Measurements from ENCODE around the gene RPS19BP1. TPM values are rescaled to one million over a fixed set of nuclear protein-coding genes. Genes with fewer than 3 reads are reported as not detected.

Gene RPS19BP1
- total RNA-seq, result 69.6 and 77.9 TPM in 2 replicates

- intact Hi-C loops (cut with micrococcal nuclease), result loop anchor here (1.0 to 10.0 kb wide), 17 partner anchors 12 to 1560 kb away; partner anchors contain the start of genes ADSL, ATF4, EP300 and GRAP2
Measured at GRCh38 chr22:39532215-39533073, at the start of gene RPS19BP1. Gene RPS19BP1, minus strand, starts transcription at chr22:39532748. Its CDS starts 10 bp downstream, at chr22:39532738.

- intact Hi-C loops (cut with micrococcal nuclease), result no loop called here
Measured at GRCh38 chr22:39581303-39581702, 48.8 kb upstream of the RPS19BP1 start.

- intact Hi-C loops (cut with micrococcal nuclease), result no loop called here
Measured at GRCh38 chr22:39580795-39581194, 48.2 kb upstream of the RPS19BP1 start.

GRCh38 chr22:39580006-39580441 lies 47.5 kb upstream of the RPS19BP1 start:
- intact Hi-C loops (cut with micrococcal nuclease), result no loop called here

GRCh38 chr22:39577900-39578299 lies 45.4 kb upstream of the RPS19BP1 start:
- intact Hi-C loops (cut with micrococcal nuclease), result no loop called here

- intact Hi-C loops (cut with micrococcal nuclease), result no loop called here
Measured at GRCh38 chr22:39577366-39577765, 44.8 kb upstream of the RPS19BP1 start.

- intact Hi-C loops (cut with micrococcal nuclease), result no loop called here
Measured at GRCh38 chr22:39576027-39576426, 43.5 kb upstream of the RPS19BP1 start.

- intact Hi-C loops (cut with micrococcal nuclease), result no loop called here
Measured at GRCh38 chr22:39575552-39575825, 42.9 kb upstream of the RPS19BP1 start.

GRCh38 chr22:39574779-39575551 lies 42.4 kb upstream of the RPS19BP1 start:
- intact Hi-C loops (cut with micrococcal nuclease), result no loop called here

GRCh38 chr22:39571538-39571937 lies 39.0 kb upstream of the RPS19BP1 start:
- intact Hi-C loops (cut with micrococcal nuclease), result no loop called here

- intact Hi-C loops (cut with micrococcal nuclease), result no loop called here
Measured at GRCh38 chr22:39570665-39571064, 38.1 kb upstream of the RPS19BP1 start, which contains the start of gene CACNA1I. Gene CACNA1I, plus strand, starts transcription at chr22:39570753. Its CDS starts 0 bp downstream, at chr22:39570753.

GRCh38 chr22:39570226-39570625 lies 37.7 kb upstream of the RPS19BP1 start:
- intact Hi-C loops (cut with micrococcal nuclease), result no loop called here

- intact Hi-C loops (cut with micrococcal nuclease), result loop anchor here (5.0 kb wide), 1 partner anchor 373 kb away; no protein-coding TSS in a partner anchor
Measured at GRCh38 chr22:39569066-39569465, 36.5 kb upstream of the RPS19BP1 start.

- intact Hi-C loops (cut with micrococcal nuclease), result loop anchor here (5.0 kb wide), 1 partner anchor 374 kb away; no protein-coding TSS in a partner anchor
Measured at GRCh38 chr22:39568278-39568981, 35.9 kb upstream of the RPS19BP1 start.

- intact Hi-C loops (cut with micrococcal nuclease), result loop anchor here (5.0 kb wide), 1 partner anchor 375 kb away; no protein-coding TSS in a partner anchor
Measured at GRCh38 chr22:39567135-39567946, 34.8 kb upstream of the RPS19BP1 start.

GRCh38 chr22:39565414-39565944 lies 32.9 kb upstream of the RPS19BP1 start:
- intact Hi-C loops (cut with micrococcal nuclease), result loop anchor here (5.0 kb wide), 1 partner anchor 377 kb away; no protein-coding TSS in a partner anchor

- intact Hi-C loops (cut with micrococcal nuclease), result no loop called here
Measured at GRCh38 chr22:39563571-39564428, 31.3 kb upstream of the RPS19BP1 start.

GRCh38 chr22:39562839-39563489 lies 30.4 kb upstream of the RPS19BP1 start:
- intact Hi-C loops (cut with micrococcal nuclease), result no loop called here

GRCh38 chr22:39560127-39560526 lies 27.6 kb upstream of the RPS19BP1 start:
- intact Hi-C loops (cut with micrococcal nuclease), result no loop called here
